Activated CD8-positive, alpha-beta T cell treated with anti-CD3 and anti-CD28 coated beads for 36 hours (primary cell): ENCODE data around the gene GAPDHS. TPM values are rescaled to one million over a fixed set of nuclear protein-coding genes. Genes with fewer than 3 reads are reported as not detected.

Experiments
- ATAC-seq: fragments of 200-7000 bp; cut with Tn5 transposase; one replicate; pipeline ENCODE4 v1.10.0; 2021; ENCODE audit warnings: mild to moderate bottlenecking, moderate library complexity
- CTCF ChIA-PET: fragments of 350-600 bp; sonication (Branson Sonifier 250); formaldehyde crosslinking; loops from one replicate; lab custom pipeline; 2021; ENCODE audit warnings: antibody characterized with exemption; lab: Charles Lee
- POLR2A ChIA-PET: fragments of 350-600 bp; sonication (Branson Sonifier 250); formaldehyde crosslinking; loops from one replicate; lab custom pipeline; 2021; ENCODE audit warnings: antibody characterized with exemption; lab: Charles Lee
- DNase-seq: peaks from one replicate; pipeline ENCODE4 v3.0.0-alpha.2; 2020
- H3K27ac Mint-ChIP-seq: one replicate; pipeline ENCODE4 v1.8.0; 2021; ENCODE audit warnings: mild to moderate bottlenecking, mixed read lengths
- H3K27me3 Mint-ChIP-seq: one replicate; pipeline ENCODE4 v1.8.0; 2021; ENCODE audit warnings: mixed read lengths
- H3K36me3 Mint-ChIP-seq: one replicate; pipeline ENCODE4 v1.8.0; 2021; ENCODE audit warnings: low read depth, mixed read lengths
- H3K4me1 Mint-ChIP-seq: one replicate; pipeline ENCODE4 v1.8.0; 2021; ENCODE audit warnings: low read depth, mixed read lengths
- H3K4me3 Mint-ChIP-seq: one replicate; pipeline ENCODE4 v1.8.0; 2021; ENCODE audit warnings: mild to moderate bottlenecking, moderate library complexity, mixed read lengths
- H3K9me3 Mint-ChIP-seq: one replicate; pipeline ENCODE4 v1.8.0; 2021; ENCODE audit warnings: mixed read lengths
- intact Hi-C: fragments of 100-400 bp; cut with micrococcal nuclease; formaldehyde crosslinking; loops from one replicate; pipeline ENCODE4 v1.10.0; 2022
- total RNA-seq, 2 experiments: library from RNA; stranded (reverse); gene quantifications; one replicate each; pipeline ENCODE4 v1.2.3, GENCODE V29; 2021
- TF ChIP-seq, protein P1 (sequence below): fragments of 200-600 bp; IDR thresholded peaks from one replicate; pipeline ENCODE4 v1.8.0; 2022; ENCODE audit warnings: antibody characterized with exemption, mild to moderate bottlenecking

The GAPDHS gene
- total RNA-seq, 2 experiments from 2014 or later, result not detected

DNA sequence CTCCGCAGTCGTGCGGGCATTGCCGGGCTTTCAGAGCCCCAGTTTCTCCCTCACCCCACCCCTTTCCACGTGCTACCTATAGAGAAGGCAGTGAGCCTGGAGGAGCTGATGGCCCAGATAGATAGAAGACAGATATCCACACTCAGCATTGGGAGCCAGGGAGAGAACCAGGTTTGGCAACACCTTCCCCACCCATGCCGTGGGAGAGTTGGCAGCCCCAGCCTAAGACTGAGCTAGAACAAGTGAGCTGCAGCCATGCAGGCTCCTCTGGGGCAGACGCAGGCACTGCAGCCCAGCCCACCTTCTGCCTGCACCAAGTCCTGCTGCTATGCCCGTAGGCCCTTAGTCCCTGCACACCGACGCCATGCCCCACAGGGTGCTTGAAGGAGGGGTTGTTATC, 32.6 kb upstream of the GAPDHS start:
- TF ChIP-seq, protein P1, sequence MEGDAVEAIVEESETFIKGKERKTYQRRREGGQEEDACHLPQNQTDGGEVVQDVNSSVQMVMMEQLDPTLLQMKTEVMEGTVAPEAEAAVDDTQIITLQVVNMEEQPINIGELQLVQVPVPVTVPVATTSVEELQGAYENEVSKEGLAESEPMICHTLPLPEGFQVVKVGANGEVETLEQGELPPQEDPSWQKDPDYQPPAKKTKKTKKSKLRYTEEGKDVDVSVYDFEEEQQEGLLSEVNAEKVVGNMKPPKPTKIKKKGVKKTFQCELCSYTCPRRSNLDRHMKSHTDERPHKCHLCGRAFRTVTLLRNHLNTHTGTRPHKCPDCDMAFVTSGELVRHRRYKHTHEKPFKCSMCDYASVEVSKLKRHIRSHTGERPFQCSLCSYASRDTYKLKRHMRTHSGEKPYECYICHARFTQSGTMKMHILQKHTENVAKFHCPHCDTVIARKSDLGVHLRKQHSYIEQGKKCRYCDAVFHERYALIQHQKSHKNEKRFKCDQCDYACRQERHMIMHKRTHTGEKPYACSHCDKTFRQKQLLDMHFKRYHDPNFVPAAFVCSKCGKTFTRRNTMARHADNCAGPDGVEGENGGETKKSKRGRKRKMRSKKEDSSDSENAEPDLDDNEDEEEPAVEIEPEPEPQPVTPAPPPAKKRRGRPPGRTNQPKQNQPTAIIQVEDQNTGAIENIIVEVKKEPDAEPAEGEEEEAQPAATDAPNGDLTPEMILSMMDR, result no peak
- DNase-seq (no peak), ATAC-seq (no peak)
- Mint-ChIP-seq H3K36me3 (no peaks in the 10 kb centered on the region), H3K4me3 (no peak overlapping the region), H3K4me1 (no peaks in the 10 kb centered on the region), H3K9me3 (no peaks in the 10 kb centered on the region), H3K27me3 (peaks cover 3% of the 10 kb centered on the region), H3K27ac (no peak overlapping the region)
- intact Hi-C loops, result no loop called here
- ChIA-PET POLR2A (no interaction called here), CTCF (interaction anchor here (1.2 kb wide), 1 partner anchor 148 kb away, joined by 3 read pairs; no protein-coding TSS in a partner anchor)

DNA sequence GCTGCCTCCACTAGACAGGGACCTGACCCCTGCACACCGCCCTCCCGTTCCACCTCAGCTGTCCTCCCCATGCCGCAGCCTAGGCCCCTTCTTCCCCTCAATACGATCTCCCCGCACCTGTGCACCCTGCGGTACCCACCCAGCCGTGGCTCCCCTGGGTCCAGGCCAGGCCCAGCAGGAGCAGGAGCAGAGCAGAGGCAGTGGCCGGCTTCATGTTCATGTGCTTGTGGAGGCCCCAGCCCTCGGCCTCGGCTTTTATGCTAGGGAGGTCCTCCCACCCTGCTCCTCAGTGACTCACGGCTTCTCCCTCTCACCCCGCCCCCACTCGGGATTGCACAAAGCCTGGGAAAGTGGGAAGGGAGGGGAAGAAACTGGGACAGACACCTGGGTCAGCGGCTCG, 31.6 kb upstream of the GAPDHS start:
- H3K36me3 Mint-ChIP-seq, result no peaks in the 10 kb centered on the region
- H3K4me3 Mint-ChIP-seq, result no peak overlapping the region
- H3K27ac Mint-ChIP-seq, result no peak overlapping the region
- intact Hi-C loops, result no loop called here
- ChIA-PET CTCF (interaction anchor here (1.2 to 1.4 kb wide), 2 partner anchors 9 to 149 kb away, joined by 3 to 7 read pairs; no protein-coding TSS in a partner anchor), POLR2A (no interaction called here)
- DNase-seq (no peak), ATAC-seq (no peak)
- H3K4me1 Mint-ChIP-seq, result no peaks in the 10 kb centered on the region
- TF ChIP-seq, protein P1, result no peak
- H3K9me3 Mint-ChIP-seq, result no peaks in the 10 kb centered on the region
- peaks cover 7% of the 10 kb centered on the region for H3K27me3 Mint-ChIP-seq

DNA sequence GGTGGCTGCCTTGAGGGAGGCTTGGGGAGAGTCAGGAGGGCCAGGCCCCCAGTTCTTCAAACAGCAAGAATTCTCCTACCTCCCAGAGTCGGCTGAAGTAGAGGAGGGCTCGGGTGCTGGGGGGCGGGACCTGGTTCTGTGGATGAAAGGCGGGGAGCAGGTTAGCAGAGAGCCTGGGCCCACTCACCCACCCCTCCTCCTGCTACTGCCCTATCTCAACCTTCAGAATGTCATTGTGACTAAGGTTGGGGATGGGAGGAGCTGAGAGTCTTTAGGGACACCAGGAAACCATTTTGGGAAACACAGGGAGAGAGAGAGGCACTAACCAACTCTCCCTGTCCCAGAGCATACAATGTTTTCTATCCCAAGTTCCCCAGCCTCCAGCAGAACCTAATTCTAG, 30.5 kb upstream of the GAPDHS start:
- H3K4me3 Mint-ChIP-seq, result no peak overlapping the region
- no peaks in the 10 kb centered on the region for H3K36me3 Mint-ChIP-seq
- POLR2A ChIA-PET, result no interaction called here
- intact Hi-C loops, result no loop called here
- CTCF ChIA-PET, result interaction anchor here (1.4 kb wide), 1 partner anchor 8 kb away, joined by 7 read pairs; no protein-coding TSS in a partner anchor
- H3K9me3 Mint-ChIP-seq, result no peaks in the 10 kb centered on the region
- ATAC-seq (no peak), DNase-seq (no peak)
- H3K27ac Mint-ChIP-seq, result no peak overlapping the region
- H3K27me3 Mint-ChIP-seq, result peaks cover 9% of the 10 kb centered on the region
- TF ChIP-seq, protein P1, result no peak
- H3K4me1 Mint-ChIP-seq, result no peaks in the 10 kb centered on the region

DNA sequence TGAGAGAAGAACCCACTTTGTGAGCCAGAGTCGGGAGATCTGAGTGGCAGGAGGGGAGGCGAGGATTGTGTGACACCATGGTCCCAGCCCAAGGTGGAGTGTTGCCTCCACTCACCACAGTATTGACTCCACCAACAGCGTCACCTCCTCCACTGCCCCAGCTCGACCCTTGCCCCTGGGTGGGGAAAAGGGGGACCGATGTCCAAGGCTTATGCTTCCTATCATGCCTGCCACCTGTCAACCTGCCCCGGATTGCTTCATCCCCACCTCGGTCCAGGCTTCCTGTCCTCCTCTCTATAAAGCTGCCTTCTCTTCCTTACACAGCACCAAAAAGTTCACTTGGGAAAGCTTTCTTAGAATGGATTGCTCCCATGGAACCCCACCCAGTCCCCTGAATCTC, 27.2 kb upstream of the GAPDHS start:
- Mint-ChIP-seq H3K36me3 (no peaks in the 10 kb centered on the region), H3K4me1 (peaks cover 14% of the 10 kb centered on the region), H3K27me3 (peaks cover 22% of the 10 kb centered on the region), H3K4me3 (no peak overlapping the region), H3K9me3 (no peaks in the 10 kb centered on the region), H3K27ac (no peak overlapping the region)
- POLR2A ChIA-PET, result no interaction called here
- CTCF ChIA-PET, result interaction anchor here (0.8 to 3.9 kb wide), 6 partner anchors 9 to 153 kb away, joined by 3 to 24 read pairs (median 3); no protein-coding TSS in a partner anchor
- ATAC-seq (no peak), DNase-seq (no peak)
- intact Hi-C loops, result no loop called here
- TF ChIP-seq, protein P1, result no peak

DNA sequence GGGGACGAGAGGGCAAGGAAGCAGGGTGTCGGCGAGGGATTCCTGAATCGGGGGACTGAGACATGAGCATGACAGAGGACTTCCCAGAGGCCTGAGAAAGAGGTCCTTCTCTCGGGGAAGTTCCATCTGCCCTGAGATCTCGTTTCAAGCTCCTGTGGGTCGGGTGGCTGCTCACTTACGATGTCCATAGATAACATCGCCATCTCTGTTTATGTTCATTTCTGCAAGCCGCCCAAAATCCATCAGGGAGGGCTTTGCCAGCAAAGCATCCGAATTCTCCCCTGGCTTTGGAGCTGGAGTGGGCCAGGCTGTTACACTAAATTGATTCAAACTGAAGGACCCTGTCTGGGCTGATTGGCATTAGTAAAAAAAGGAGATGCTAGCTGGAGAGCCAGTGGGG, 25.7 kb upstream of the GAPDHS start:
- ATAC-seq (no peak), DNase-seq (no peak)
- Mint-ChIP-seq H3K36me3 (no peaks in the 10 kb centered on the region), H3K9me3 (no peaks in the 10 kb centered on the region), H3K4me1 (peaks cover 14% of the 10 kb centered on the region), H3K4me3 (no peak overlapping the region), H3K27ac (no peak overlapping the region), H3K27me3 (peaks cover 28% of the 10 kb centered on the region)
- TF ChIP-seq, protein P1, result no peak
- ChIA-PET POLR2A (interaction anchor here (1.0 kb wide), 1 partner anchor 16 kb away, joined by 3 read pairs; no protein-coding TSS in a partner anchor), CTCF (interaction anchor here (2.0 to 3.8 kb wide), 2 partner anchors 12 to 85 kb away, joined by 14 to 45 read pairs; no protein-coding TSS in a partner anchor)
- intact Hi-C loops, result no loop called here
